ENCODE data around the gene CNN3.
A peak's percentile ranks its signal among the peaks of the same experiment; 100 is the strongest.

The CNN3 gene

DNA sequence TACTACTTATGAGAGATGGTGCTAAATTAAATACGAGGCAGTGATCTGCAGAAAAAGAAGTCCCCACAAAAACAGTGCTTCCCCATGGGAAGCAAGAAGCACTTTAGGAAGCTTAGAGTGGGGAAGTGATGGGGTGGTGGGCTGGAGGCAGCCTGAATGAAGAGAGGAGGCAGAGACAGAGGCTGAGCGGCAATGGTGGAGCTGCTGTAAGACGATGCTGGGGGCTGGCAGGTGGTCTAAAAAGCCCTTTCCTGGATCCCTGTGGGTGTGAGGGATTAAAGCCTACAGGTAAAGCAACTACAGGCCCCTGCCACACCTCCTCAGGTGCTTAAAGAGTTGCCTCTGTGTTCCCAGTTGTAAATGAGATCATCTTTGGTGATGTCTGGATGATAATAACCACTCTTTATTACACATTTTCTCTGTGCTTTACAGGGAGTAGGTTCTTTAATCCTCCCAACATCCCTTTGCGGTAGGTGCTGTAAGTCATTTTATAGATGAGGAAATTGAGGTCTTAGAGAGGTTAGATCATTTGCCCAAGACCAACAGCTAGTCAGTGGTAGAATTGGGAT is 39.2 kb downstream of the CNN3 start:
- DNase-seq (ENCODE audit: low spot score), result no peak

- no peak for DNase-seq (ENCODE audit: low spot score)
These were observed 39.8 kb downstream of the CNN3 start for GRCh38 chr1:94887106-94887505.

GRCh38 chr1:94886361-94886760 is 40.5 kb downstream of the CNN3 start:
- no peak for DNase-seq (ENCODE audit: low spot score)

DNA sequence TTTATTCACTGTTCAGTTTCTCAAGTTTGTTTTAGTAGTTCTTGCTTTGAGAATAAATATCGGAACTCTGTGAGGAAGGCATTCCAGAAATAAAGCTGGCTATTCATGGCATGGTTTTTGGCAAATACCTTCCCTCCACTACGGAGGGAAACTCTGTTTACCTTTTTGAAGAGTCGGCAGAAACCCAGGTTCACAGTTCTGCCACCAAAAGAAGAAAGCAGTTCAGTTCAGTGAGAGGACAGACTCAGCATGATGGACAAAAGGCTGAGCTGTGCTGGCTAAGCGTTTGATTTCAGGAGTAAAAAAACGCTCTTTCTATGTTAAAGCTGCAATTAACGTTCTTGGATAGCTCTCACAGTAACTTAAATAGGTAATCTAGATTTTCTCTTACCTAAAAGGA is 42.4 kb downstream of the CNN3 start:
- DNase-seq (ENCODE audit: low spot score), result no peak

DNA sequence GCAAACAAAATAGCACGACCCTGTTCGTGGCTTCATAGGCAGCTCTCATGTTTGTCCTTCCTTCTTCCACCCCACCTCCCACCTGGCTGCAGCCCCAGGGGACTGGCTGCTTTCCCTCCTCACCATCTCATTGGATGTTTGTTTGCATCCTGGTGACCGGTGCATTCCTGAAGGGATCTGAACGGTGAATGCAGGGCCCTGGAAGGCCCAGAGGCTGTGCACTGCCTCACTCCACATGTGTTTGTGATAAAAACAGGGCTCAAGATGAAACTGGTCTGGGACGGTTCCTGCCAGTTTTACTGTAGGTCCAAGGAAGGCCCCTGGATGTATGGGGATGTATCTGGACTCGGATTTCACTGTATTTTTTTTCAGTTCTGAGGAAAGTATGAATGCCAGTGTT is 42.8 kb downstream of the CNN3 start:
- peak; percentile 75 for DNase-seq (ENCODE audit: low spot score)

DNA sequence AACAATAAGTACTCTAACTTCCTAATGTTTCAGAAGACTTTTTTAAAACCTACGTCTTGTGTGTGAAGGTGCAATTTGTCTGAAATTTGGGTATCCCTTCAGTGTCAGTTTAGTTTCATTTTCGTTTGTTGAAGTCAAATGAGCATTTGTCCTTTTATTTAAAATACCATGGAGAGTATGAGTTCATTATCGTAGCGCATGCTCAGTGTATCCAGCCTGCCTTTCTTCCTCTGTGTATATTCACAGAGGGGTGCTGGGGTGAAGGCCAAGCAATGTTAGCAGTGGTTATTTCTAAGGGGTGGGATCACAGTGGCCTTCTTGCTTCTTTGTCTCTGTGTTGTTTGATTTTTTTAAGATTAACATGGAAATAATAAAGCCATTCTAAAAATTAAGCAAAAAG is 43.2 kb downstream of the CNN3 start:
- DNase-seq (ENCODE audit: low spot score), result peak; percentile 51

GRCh38 chr1:94878329-94878728 is 48.6 kb downstream of the CNN3 start:
- no peak for DNase-seq (ENCODE audit: low spot score)

- no peak for DNase-seq (ENCODE audit: low spot score)
These were observed 50.5 kb downstream of the CNN3 start for GRCh38 chr1:94876362-94876761.

DNA sequence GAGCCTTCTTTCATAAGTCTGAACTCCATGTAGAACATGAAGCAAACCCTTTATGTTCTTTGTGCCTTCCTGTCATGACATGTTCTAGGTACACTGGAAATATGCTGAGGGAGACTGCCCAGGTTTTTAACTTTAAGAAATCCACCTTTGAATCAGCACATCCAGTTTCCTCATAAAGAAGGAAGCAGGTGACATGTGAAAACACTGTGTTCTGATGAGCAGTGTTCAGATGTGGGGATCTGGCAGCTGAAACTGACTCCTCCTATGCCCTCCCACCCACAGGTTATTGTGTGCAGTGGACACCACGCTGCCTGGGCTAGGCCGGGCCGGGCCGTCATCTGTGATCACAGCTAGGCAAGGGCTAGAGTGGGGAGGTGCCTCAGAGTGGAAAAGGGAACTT is 51.1 kb downstream of the CNN3 start:
- no peak for DNase-seq (ENCODE audit: low spot score)

DNA sequence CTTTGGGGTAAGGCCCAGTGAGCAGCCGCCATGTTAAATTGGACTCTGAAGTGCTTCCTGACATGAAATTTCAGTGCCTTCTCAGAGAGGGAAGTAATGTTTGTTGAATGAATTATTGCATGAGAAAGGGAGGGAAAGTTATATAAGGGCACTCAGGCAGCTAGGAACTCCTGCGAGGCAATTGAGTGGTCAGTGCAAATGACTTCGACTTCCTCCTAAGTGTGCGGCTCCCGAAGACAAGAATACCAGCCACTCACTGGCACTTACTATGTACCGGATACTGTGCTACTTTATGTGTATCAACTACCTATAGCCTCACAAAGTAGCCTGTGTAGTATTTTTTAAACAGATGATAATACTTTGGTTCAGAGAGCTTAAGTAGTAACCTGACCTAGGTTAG is 52.5 kb downstream of the CNN3 start:
- no peak for DNase-seq (ENCODE audit: low spot score)

DNA sequence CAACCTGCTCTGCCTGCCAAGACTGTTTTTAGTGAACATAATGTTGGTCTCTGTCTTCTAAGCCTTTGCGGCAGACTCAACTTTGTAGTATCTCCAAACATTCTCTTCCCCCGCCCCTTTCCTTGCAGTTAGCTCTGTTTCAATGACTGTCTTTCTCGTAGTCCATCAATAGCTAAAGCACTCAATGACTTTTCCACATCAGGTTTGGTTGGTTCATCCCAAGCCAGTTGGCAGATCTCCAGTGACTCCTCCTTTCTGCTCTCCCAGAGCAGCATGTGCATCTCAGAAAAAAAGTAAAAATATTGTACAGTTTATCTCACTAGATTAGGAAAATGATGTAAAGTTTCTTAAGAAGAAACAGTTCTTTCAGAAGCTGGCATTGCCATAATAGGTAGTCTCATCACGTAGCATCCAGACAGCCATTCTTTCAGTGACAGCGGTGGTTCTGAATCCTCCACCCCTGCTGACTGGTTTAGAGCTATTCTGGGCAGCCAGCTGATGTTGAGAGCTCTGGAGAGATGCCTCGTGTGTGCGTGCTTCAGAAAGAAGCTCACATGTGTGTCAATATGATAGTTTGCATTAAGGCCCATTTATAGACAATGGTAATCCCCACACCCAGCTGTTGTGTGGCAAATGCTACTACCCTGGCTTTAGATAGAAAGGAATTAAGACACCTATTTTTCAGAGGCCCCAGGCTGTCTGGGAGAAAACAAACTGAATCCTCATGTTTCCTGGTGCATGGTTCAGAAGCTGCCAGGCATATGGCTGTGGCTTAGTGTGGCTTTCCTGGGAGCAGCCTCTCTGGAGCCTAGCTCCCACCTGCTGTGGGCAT is 53.2 kb downstream of the CNN3 start:
- no peak for DNase-seq (ENCODE audit: low spot score)

DNA sequence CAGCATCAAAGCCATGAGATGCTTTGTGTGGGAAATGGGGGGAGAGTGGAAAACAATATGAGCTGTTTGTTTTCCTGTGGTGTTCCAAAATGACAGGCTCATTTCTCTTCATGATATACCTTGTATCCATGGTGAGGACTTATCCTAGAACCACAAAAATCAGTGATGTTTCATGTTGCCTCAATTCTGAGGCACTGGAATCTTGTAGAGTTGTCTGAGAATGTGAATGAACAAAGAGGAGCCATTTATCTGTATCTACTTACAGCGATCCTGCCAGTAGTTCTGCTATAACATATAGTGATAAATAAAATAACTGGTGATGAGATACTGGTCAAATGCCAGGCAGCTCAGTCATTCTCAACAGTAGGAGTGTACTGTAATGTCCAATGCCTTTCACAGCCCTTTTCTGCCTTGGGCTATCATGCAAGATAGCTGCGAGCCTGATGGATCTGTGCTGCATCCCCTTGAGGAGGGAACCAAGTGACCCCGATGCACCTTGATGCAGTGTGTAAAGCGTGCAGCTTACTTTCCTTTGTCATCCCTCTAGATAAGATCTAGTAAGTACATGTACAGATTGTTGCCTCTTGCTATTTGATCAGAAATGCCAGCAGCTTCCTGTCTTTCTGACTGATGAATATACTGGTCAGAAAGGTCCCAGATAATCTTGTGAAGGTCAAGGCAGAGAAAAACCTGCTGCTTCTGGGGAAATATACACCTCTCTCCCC is 54.0 kb downstream of the CNN3 start:
- DNase-seq (ENCODE audit: low spot score), result no peak

GRCh38 chr1:94871031-94871430 is 55.9 kb downstream of the CNN3 start:
- DNase-seq (ENCODE audit: low spot score), result peak; percentile 48

DNA sequence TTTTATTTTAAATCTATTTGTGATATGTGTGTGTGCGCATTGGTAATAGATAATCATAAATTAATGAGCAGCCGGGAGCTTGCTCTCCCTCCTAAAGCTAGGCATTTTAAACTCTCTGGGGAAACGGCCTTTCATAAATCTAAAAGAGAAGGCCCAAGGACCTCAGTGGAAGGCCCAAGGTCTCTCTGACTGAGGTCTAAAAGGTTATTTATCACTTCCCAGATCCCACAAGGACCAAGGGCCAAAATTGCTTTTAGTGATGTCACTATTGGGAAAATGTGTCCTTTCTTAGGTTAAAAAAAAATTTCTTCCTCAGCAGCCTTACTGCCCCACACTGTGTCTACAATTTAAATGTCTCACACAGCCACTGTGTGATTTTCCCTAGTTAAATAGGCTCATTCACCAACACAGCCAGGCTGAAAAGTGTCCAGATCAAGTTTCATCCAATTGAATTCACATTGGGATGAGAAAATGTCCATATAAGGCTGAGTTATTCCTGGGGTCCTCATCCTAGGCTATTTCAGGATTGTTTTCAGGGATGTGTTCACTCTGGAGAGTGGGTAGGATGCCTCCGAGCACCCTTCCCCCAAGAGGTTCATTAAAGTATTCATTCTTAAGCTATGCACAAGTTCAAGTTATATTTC is 60.6 kb downstream of the CNN3 start:
- DNase-seq (ENCODE audit: low spot score), result no peak

DNA sequence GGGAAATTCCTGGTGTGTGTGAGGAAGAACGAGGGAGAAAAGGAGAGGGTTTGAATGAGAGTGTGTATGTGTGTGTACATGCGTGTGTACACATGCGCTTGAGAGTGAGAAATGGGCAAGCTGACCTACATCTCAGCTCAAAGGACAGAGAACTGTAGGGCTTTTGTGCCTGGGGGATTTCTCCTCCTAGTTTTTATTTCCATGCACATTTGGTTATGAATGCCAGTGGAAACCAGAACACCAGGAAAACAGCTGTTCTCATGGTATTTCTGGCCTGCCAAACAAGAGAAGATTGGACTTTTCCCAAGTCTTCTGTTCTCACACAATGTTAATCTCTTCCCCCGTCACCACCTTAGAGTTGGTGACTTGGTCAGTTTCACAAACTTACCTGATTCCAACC is 61.5 kb downstream of the CNN3 start:
- DNase-seq (ENCODE audit: low spot score), result peak; percentile 34

- DNase-seq (ENCODE audit: low spot score), result peak; percentile 19
These were observed 62.1 kb downstream of the CNN3 start for GRCh38 chr1:94864821-94865220.

GRCh38 chr1:94863919-94864318 is 63.0 kb downstream of the CNN3 start:
- DNase-seq (ENCODE audit: low spot score), result peak; percentile 91

DNA sequence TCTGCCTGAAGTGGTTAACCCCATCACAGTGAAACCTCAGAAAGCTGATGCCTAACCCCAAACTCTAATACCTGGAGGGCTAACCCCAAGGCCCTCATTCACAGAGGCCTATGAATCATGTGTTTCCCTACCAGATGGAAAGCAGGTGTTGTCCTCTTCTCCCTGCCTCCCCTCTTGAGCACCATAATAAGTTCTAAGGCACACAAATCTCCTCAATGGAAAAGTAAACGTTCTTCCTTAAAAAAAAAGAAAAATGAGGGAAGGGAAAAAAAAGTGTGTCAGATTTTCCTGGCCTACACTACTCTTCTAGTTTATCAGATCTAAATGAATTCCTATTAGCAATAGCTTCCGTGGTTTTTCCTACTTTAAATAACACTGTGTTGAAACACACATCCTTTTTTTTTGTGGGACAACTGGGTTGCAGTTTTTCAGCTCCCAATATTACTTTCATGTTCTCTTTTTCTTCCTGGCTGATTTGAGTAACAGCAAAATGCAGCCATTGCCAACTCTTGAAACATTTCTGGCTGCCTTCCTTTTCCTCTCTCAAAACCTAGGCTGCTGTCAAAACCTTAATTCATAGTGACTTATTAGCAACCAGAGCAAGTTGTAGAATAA is 63.5 kb downstream of the CNN3 start:
- peak; percentile 33 for DNase-seq (ENCODE audit: low spot score)

DNA sequence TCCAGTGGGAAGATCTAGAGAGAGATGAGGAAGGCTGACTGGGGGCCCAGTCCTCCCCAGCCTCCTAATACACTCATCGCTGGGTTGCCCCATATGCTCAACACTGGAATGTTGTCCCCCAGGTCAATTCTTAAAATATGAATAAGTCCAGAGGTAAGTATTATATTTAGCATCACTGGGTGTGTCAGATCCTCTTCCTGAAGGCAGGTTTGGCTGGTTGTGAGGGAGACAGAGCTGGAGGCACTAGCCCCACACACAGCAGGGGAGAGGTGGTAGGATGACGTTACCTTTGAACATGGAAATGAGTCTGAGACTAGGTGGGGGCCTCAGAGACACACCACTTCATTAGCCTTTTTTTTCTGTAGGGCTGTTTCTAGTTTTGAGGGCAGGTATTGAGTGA is 64.2 kb downstream of the CNN3 start:
- peak; percentile 69 for DNase-seq (ENCODE audit: low spot score)

DNA sequence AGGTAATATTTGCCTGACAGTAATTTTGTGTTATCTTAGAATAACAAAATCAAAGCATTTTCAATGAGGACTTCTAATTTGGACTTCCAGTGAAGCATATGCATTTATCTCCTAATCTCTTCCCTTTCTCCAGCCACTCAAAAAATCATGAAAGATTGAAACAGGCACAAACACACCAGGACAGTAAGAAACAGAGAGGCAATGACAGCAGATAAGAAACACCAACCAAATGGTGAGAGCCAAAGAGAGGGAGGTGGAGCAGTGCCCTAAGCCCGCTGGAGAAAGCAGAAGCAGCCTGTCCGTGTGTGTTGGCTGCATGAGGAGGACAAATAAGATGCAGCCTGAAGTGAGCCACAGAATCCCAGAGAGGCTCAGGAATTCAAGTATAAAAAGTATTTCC is 67.7 kb downstream of the CNN3 start:
- DNase-seq (ENCODE audit: low spot score), result no peak

DNA sequence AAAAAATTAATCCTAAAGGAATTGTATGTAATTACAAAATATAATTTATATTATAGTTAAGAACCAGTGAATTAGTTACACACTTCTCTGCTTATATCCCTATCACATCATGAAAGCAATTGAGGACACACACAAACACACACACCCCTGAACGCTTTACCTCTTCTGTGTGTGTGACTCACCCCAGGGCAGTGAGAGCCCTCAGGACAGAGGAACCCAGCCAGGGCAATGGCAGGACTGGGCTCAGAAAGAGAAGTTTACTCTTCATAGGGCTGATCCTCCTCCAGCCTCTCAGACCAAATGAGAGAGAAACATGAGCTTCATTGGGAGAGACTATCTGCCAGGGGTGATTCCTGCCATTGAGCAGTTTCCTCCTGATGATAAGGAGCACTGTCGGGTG is 68.6 kb downstream of the CNN3 start:
- DNase-seq (ENCODE audit: low spot score), result peak; percentile 42

- DNase-seq (ENCODE audit: low spot score), result no peak
These were observed 70.0 kb downstream of the CNN3 start for GRCh38 chr1:94856868-94857267.

Data from kidney tubule cell (primary cell).